EH (cell line): ENCODE results near the gene ILKAP.

Source experiments
- DNase-seq: peaks from one replicate; pipeline ENCODE4 v3.0.0-alpha.2; 2015; ENCODE audit warnings: low read depth

ILKAP gene, protein sequence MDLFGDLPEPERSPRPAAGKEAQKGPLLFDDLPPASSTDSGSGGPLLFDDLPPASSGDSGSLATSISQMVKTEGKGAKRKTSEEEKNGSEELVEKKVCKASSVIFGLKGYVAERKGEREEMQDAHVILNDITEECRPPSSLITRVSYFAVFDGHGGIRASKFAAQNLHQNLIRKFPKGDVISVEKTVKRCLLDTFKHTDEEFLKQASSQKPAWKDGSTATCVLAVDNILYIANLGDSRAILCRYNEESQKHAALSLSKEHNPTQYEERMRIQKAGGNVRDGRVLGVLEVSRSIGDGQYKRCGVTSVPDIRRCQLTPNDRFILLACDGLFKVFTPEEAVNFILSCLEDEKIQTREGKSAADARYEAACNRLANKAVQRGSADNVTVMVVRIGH

GRCh38 chr2:238203094-238203972 is at the start of gene ILKAP:
Gene ILKAP, minus strand, starts transcription at chr2:238203695. Its CDS starts 142 bp downstream, at chr2:238203553.
- peak; percentile 87 for DNase-seq

DNA sequence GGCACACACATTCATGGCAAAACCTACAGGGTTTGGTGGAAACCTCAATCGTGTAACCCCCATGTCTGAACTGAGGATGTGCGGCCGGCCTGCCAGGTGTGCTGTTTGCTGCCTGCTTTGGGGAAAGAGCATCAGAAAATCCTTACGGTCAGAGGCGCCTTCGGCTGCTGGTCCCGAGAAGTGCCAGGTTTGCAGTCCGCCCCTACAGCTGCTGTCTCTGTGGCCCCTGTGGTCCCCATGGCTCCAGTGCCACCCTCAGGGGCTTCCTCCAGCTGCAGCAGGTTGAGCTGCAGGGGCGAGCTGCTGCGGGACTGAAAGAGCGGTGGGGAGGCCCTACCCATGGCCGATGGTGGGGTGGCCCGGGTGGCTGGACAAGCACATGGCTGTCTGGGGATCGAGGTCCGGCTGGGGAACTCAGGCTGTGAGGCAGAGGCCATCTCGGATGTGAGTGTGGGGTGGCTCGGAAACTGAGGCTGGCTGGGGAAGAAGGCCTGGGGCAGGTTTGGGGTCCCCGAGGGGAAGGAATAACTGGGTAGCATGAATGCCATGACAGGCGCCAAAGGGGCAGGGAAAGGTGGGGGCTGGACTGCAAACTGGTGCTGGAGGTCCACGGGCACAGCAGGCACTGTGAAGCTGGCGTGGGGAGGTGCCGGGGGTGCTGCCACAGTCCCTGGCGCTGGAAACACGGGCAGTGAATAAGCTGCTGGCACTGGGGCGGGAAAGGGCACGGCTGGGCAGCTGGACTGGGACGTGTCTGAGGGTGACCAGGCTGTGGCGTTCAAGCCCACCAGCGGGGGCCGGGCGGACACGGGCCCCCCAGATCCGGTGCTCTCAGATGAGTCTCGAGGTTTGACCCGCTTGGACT is 49.5 kb upstream of the ILKAP start:
- no peak for DNase-seq

DNA sequence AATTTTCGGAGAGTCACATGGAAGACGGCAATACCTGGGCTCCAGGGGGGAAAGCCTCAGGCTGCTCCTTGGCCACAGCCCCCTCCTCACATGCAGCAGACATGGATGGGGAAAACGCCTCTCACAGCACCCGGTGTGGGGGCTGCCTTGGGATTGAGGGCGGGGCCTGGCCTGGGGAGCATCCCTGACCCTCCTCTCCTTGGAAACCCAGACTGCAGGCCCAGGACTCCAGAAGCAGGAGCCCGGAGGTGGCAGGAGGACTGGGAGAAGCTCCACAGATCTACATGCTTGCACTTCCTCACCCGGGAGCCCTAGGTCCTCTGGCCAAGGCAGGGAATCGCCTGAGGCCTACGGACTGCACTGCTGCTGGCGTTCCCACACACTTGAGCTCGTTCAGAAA is 48.5 kb upstream of the ILKAP start:
- DNase-seq = no peak

DNA sequence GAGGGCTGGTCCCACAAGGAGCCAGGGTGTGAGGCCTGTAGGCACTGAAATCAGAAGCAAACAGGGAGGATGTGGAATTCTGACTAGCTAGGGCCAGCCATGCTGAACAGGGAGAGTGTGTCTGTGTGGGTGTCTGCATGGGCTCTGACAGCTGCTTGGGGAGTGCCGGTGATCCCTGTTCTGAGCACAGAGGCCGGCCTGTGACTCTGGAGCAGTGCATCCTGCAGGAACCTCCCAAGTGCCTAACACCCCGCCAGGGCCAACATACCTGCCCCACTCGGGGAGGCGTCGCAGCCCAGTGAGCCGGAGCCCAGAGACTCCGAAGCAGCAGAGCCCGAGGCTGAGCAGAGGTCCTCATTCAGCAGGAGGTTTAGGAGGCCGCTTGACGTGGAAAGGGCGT is 47.8 kb upstream of the ILKAP start:
- no peak for DNase-seq

DNA sequence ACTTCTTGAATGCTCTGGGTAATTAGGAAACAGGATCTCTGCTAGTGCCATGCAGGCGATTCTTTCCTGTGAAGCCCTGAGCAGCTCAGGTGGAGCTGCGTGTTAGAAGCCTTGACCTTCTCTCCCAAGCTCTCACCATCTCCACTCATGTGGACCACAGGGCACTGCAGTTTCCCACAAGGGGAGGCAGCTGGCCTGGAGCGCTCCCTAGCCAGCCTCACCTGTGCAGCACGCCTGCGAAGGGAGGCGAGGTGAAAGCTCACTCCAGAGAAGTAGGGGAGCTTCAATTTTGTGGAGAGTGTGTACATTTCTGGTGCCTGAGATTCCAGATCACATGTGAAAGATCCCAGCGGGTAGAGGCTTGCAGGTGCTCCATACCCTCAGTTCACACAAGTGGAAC is 47.4 kb upstream of the ILKAP start:
- no peak for DNase-seq

GRCh38 chr2:238247841-238248453 is 44.5 kb upstream of the ILKAP start:
- DNase-seq = no peak

- DNase-seq = no peak
These were observed 43.7 kb upstream of the ILKAP start for GRCh38 chr2:238247002-238247822.

GRCh38 chr2:238244151-238244550 is 40.7 kb upstream of the ILKAP start:
- no peak for DNase-seq

DNA sequence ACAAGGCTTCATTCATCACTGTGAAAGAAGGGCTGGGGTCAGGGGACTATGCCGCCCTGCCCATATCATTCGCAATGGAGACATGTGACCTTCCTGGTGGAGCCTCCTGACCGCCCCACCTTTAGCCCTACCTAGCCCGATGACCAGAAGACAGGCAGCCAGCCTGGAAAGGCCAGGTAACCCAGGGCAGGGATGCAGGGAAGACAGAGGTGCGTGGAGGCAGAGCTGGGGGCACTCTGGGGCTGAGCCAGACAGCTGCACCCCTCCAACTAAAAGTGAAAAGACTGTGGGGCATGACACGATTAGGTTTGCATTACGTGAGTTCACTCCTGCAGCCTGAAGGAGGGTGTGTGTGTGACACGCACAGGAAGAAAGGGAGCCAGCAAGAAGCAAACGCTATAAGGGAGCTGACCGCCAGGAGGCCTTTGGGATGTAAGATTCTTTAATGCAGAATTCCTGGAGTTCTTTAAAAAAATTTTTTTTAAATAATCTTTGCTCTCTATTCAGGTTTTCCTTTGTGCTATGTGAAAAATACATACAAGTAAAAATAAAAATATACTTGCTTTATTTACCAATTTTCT is 40.1 kb upstream of the ILKAP start:
- DNase-seq = no peak

DNA sequence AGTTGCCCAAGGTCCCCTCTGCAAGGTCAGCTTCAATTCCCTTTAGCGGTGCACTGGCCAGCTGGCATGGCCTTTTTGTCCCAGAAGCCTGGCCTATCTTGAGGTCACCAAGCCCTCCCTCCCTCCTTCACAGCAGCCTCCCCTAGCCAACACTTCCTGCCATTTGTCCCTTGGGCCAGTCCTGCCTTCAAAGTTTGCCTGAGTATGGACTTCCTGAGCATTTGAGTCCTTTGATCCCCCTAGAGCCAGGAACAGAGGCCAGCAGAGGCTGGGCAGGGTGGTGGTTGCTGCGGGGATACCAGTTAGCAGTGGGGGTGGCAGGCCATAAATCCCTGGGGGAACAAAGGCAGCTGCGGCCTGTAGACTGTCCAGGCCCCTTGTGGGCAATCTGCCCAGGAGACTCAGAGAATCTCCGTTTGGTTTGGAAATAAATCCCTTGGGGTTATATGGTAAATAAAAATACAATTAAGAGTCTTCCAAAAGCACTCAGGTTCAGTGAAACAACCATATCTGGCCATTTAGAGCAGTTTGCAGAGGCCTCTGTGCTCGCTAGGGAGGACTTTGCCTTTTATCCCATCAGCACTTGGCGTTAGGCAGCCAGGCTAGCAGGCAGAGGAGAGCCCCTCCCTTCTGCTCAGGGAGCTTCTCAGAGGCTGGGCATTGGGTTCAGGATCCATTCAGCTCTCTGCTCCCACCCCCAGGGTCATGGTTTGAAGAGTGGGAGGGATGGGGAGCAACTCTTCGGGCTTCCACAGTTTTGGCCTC is 39.4 kb upstream of the ILKAP start:
- DNase-seq = no peak

GRCh38 chr2:238241970-238242369 is 38.5 kb upstream of the ILKAP start:
- no peak for DNase-seq

DNA sequence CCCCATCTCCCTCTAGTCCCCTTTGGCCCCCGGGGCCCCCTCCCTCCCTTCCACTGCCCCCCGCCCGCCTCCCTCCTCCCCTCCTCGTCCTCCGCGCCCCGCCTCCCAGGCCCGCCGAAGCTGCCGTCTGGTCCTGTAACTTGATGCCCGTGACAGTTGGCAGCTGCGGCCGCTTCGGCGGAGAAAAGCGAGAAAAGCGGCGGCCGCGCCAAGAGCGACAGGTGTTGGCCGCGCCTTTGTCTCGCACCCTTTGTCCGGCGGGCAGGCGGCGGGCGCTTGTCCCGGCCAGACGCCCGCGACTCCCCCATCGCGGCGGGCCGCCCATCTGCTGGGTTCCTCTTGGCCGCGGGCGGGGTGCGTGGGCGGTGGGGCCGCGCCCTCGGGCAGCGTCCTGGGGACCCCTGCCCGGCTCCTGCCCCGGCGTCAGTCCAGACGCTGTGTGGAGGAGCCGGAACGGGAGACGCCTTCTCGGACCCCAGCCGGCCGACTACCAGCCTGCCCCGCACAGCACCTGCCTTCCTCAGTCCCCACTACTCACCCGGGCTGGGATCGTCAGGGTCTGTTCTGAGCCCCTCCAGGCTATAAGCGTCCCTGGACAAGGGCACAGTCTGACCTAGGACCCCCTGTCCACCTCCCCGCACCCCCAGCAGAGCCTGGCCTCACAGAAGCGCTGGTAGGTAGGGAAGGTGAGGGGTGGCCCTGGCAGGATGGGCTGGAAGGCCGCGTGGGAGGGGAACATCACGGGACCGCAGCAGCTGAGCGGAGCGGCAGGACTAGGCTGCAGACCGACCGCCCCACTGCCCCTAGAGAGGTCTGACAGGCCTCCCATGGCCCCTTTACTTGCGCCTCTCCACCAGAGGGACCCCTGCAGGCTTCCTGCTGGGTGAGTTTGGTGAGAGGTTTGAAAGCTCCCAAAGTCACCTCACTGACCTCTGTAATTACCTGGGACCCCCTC is 37.5 kb upstream of the ILKAP start:
- DNase-seq = peak; percentile 38

DNA sequence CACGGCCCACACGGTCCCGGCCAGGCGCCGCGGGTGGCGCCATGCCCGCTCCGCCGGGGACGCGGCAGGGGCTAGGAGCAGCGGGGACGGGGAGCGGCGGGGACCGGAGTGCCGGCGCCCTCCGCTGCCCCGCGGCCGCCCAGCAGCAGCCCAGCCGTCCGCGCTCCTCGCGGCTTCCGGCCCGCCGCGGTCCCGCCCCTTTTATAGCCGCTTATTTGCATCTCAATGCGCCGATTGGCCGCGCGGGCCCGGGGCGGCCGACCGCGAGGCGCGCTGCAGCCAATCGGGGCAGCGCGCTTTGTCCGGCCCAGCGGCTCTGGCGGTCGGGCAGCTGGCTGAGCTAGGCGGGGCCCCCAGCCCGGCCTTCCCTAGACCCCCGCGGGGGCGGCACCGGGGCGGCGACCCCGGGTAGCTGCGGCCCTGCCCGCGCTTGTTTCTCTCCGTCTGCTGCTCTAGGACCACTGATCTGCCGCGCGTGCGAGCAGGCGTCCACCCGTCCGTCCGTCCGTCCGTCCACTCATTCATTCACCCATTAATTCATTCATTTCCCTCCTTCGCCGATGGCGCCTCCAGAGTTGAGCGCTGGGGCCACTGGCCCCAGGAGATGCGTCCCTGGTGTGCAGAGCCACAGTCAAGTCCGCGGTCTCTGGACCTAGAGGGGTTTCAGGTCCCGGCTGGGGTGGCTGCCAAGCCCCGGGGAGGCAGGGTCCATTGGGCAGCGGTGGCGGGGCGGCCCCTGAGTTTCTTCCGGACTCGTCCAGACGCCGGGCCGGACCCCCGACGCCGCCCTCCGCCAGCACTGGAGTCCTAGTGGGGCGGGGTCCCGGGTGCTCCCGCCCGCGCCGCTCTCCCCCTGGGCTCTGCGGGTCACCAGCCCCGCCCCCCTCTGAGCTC is 36.6 kb upstream of the ILKAP start, which contains the start of gene HES6:
Gene HES6 (minus strand): TSS at position 176 of the 894 bp plus-strand sequence. CDS start 133 bp downstream, at position 43.
- DNase-seq = peak; percentile 91

DNA sequence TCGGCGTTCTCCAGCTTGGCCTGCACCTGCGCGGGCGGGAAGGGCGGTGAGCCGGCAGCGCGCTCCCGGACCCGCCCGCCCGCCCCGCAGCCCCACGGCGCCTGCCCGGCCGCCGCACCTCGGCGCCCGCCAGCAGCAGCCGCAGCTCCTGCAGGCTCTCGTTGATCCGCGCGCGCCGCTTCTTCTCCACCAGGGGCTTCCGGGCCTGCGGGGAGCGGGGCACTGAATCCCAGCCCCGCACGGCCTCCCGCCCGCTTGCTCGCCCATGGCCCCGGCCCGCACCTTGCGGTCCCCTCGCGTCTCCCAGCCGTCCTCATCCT is 36.0 kb upstream of the ILKAP start:
- DNase-seq = no peak

DNA sequence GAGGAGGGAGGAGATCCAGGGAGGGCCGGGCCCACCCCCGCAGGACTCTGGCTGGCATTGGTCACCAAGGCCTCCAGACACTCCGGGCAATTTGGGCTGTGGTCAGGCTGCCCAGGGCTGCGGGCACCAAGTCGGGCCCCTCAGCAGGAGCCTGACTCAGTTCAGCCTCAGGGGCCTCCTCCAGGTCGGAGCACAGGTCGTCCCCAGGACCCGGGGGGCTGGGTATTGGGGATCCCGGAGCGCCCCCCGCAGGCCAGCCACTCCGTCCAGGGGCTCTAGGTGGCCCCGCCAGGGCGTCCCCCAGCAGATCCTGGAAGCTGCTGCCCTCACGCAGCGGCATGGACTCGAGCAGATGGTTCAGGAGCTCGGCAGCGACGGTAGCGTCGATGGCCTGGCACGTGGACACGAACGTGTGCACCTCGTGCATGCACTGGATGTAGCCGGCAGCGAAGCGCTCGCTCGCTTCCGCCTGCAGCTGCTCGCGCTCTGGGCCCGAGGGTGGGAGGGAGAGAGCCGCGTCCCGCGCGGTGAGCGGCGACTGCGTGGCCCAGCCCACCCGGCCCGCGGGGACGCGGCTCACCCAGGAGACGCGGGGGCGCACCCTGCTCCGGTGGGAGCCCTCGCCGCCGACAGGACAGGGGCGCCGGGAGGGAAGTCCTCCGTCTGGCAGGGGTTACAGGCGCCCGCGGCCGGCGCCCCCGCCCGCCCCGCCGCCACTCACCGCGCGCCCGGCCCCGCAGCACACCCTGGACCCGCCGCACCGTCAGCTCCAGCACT is 35.5 kb upstream of the ILKAP start:
- no peak for DNase-seq

- DNase-seq = no peak
These were observed 34.8 kb upstream of the ILKAP start for GRCh38 chr2:238238311-238238765.
